Measurements from ENCODE around the gene PSMD11.

GRCh38 chr17:32520104-32520701 lies 75.9 kb downstream of the PSMD11 start:
- TF ChIP-seq CTCF (IDR thresholded peaks at IDR 0.05 in 8 of 11, conservative IDR thresholded peaks at IDR 0.05 in 3 of 11) (no peak), POLR2A (IDR thresholded peaks at IDR 0.05) (peak in 1 of 3 donors; percentile 21), POLR2AphosphoS5 (IDR thresholded peaks at IDR 0.05) (peak; percentile 55 to 89 (median 73))

Data from spleen (tissue), 7 donors.